ENCODE data around the gene NAV2. TPM values are rescaled to one million over a fixed set of nuclear protein-coding genes. Genes with fewer than 3 reads are reported as not detected.
"Not testable (repeated sequence)": the region's sequence is repeated elsewhere in the genome, so short reads cannot be mapped to it uniquely, and the experiment has no call there.

NAV2 gene
- total RNA-seq, 4 donors from 2014 or later = 19.2 to 34.7 (median 25.8) TPM

DNA sequence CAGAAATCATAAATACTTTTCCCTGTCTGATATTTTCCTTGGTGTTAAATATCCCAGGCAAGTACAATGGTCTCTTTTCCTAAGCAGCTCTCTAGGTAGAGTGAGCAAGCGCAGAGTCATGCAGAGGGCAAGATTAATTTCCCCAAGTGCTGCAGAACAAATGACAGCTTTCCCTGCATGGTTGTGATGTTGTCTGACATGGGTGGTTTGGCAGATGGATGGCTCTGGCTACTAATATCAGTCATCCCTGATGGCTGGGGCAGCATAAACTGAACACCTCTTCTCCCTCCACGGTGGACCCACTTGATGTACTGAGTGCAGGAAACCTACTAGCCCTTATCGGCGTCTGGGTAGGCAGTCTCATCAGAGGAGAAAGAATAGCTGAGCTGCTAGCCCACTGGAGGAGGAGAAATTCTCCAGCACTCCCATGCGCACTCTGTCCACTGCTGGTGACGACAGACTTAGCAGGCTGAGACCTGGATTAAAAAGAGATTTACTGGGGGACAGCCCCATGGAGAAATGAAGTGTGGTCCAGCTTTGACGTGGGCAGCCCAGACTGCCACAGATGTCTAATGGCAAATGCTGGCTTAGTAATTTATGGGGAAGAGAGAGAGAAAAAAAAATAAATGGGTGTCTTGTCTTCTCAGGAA is 244.8 kb downstream of the NAV2 start:
- no peak for DNase-seq (ENCODE audit: low spot score in 2 of 2)
- H3K36me3 ChIP-seq = no peaks in the 10 kb centered on the region
- WGBS, 2 donors = 58 to 85% methylated on average over 7 of the region's 7 CpGs
- TF ChIP-seq, protein P1, sequence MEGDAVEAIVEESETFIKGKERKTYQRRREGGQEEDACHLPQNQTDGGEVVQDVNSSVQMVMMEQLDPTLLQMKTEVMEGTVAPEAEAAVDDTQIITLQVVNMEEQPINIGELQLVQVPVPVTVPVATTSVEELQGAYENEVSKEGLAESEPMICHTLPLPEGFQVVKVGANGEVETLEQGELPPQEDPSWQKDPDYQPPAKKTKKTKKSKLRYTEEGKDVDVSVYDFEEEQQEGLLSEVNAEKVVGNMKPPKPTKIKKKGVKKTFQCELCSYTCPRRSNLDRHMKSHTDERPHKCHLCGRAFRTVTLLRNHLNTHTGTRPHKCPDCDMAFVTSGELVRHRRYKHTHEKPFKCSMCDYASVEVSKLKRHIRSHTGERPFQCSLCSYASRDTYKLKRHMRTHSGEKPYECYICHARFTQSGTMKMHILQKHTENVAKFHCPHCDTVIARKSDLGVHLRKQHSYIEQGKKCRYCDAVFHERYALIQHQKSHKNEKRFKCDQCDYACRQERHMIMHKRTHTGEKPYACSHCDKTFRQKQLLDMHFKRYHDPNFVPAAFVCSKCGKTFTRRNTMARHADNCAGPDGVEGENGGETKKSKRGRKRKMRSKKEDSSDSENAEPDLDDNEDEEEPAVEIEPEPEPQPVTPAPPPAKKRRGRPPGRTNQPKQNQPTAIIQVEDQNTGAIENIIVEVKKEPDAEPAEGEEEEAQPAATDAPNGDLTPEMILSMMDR (IDR thresholded peaks at IDR 0.05) = no peak
- no peak for TF ChIP-seq POLR2A (IDR thresholded peaks at IDR 0.05)
- TF ChIP-seq EP300 (IDR thresholded peaks at IDR 0.05) = no peak
- H3K4me3 ChIP-seq = no peak overlapping the region
- H3K9me3 ChIP-seq = no peaks in the 10 kb centered on the region
- no peaks in the 10 kb centered on the region for H3K27me3 ChIP-seq
- peaks cover 0 to 41% (median under 1%) of the 10 kb centered on the region in 4 donors for H3K4me1 ChIP-seq
- no peak overlapping the region for H3K27ac ChIP-seq

DNA sequence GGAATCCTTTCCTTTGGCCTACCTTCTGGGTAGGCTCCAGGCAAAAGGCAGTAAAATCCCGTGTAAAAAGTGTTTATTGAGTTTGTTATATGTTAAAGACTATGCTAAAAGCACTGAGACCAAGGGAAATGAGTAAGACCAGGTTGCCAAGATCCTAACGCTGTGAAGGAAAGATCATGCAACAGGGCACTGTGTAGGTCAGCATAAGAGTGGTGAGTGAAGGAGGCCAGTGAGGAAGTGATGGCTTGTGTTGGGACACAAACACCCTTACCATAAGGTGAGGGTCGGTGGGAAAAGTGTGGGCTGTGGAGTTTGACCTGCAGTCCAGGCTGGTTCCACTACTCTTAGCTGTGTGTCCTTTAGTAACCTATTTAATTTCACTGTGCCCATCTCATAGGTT is 245.6 kb downstream of the NAV2 start:
- H3K9me3 ChIP-seq = no peaks in the 10 kb centered on the region
- 71 to 78% methylated on average over 3 of the region's 3 CpGs for WGBS, 2 donors
- H3K27me3 ChIP-seq = no peaks in the 10 kb centered on the region
- no peak overlapping the region for H3K27ac ChIP-seq
- peaks cover 0 to 39% (median 0%) of the 10 kb centered on the region in 4 donors for H3K4me1 ChIP-seq
- DNase-seq (ENCODE audit: low spot score in 2 of 2) = no peak
- no peak overlapping the region for H3K4me3 ChIP-seq
- TF ChIP-seq, protein P1 (IDR thresholded peaks at IDR 0.05) = no peak
- TF ChIP-seq POLR2A (IDR thresholded peaks at IDR 0.05) = no peak
- TF ChIP-seq EP300 (IDR thresholded peaks at IDR 0.05) = no peak
- H3K36me3 ChIP-seq = peaks cover 0 to 6% (median 0%) of the 10 kb centered on the region in 3 donors

DNA sequence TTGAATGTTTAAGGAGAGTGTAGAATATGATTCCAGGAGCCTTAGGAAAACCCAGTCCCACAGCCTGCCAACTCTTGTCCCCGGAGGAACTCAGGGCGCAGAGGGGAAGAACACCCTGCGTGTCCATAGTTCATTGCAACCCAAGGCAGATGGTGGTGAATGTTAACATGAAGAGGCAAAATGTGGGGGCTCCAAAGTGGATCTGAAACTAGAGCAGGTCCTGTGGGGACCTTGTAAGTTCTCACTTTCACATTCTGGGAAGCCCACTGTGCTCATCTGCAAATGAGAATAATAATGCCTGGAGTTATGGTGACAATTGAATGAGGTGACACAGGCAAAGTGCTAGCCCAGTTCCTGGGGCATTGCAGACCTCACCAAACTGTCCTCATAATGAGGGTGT is 246.6 kb downstream of the NAV2 start:
- Histone ChIP-seq H3K27me3 (no peaks in the 10 kb centered on the region), H3K4me1 (peaks cover 0 to 29% (median 0%) of the 10 kb centered on the region in 4 donors), H3K27ac (no peak overlapping the region), H3K9me3 (no peaks in the 10 kb centered on the region), H3K36me3 (peaks cover 0 to 11% (median 0%) of the 10 kb centered on the region in 3 donors), H3K4me3 (no peak overlapping the region)
- no peak for DNase-seq (ENCODE audit: low spot score in 2 of 2)
- WGBS, 2 donors = 97% methylated on average over 3 of the region's 3 CpGs
- TF ChIP-seq EP300 (IDR thresholded peaks at IDR 0.05) = no peak
- TF ChIP-seq POLR2A (IDR thresholded peaks at IDR 0.05) = no peak
- TF ChIP-seq, protein P1 (IDR thresholded peaks at IDR 0.05) = no peak

DNA sequence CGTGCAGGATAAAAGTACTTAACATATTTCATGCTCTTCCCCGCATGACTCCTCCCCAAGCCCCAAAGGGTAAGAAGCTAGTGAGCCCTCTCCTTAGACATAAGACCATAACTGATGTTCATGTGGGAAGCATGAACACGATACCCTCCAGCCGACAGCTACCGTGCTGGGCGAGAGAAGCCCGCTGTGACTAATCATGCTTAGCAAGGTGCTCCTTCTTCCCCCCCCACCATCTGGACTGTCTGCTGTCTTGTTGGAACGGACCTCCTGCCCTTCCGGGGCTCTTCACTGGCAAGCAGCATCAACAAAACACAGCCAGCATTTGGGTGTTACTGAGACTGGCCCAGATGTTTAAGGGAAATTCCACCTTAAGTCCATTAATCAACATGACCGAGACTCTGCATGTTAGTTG is 247.0 kb downstream of the NAV2 start:
- 88 to 90% methylated on average over 10 of the region's 10 CpGs for WGBS, 2 donors
- DNase-seq (ENCODE audit: low spot score in 2 of 2) = no peak

DNA sequence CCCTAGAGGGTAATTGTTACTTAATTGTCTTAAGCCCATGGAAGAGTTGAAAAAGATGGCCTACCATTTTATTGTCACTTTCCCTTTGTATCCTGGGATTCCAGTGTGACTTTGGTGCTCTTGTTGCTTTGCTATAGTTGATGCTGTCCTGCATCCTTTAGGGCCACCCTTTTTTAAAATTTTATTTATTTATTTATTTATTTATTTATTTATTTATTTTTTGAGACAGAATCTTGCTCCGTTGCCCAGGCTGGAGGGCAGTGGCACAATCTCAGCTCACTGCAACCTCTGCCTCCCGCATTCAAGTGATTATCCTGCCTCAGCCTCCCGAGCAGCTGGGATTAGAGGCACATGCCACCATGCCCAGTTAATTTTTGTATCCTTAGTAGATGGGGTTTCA is 247.8 kb downstream of the NAV2 start:
- not testable (repeated sequence) for H3K27me3 ChIP-seq; H3K9me3 ChIP-seq; H3K4me3 ChIP-seq; H3K27ac ChIP-seq; DNase-seq (ENCODE audit: low spot score in 2 of 2)
- H3K4me1 ChIP-seq = peaks cover 0 to 19% (median 0%) of the 10 kb centered on the region in 4 donors
- 96 to 98% methylated on average over 3 of the region's 3 CpGs for WGBS, 2 donors
- peaks cover 0 to 16% (median 0%) of the 10 kb centered on the region in 3 donors for H3K36me3 ChIP-seq

More for the DNA sequence above, 247.0 kb downstream of the NAV2 start:
- no peak for TF ChIP-seq POLR2A (IDR thresholded peaks at IDR 0.05)
- TF ChIP-seq, protein P1 (IDR thresholded peaks at IDR 0.05) = no peak
- no peak for TF ChIP-seq EP300 (IDR thresholded peaks at IDR 0.05)
- no peaks in the 10 kb centered on the region for H3K9me3 ChIP-seq
- no peaks in the 10 kb centered on the region for H3K27me3 ChIP-seq
- H3K4me1 ChIP-seq = peaks cover 0 to 25% (median 0%) of the 10 kb centered on the region in 4 donors
- H3K4me3 ChIP-seq = no peak overlapping the region
- H3K27ac ChIP-seq = no peak overlapping the region
- H3K36me3 ChIP-seq = peaks cover 0 to 11% (median 0%) of the 10 kb centered on the region in 3 donors
